H9 (cell line): ENCODE results near the gene CDH13. TPM values are rescaled to one million over a fixed set of nuclear protein-coding genes. Genes with fewer than 3 reads are reported as not detected.

Experiments
- DNase-seq: peaks from one replicate; pipeline ENCODE4 v3.0.0-alpha.2; 2017
- H2AFZ ChIP-seq: one replicate; pipeline ENCODE4 v1.6.1; 2013; ENCODE audit warnings: mild to moderate bottlenecking, low read length, control low read depth, moderate library complexity
- H2AK5ac ChIP-seq: 2 replicates; pipeline ENCODE4 v1.6.1; 2013; ENCODE audit warnings: low read length, control low read depth, mixed read lengths; ENCODE audit not compliant: insufficient read length
- H2BK120ac ChIP-seq: one replicate; pipeline ENCODE4 v1.6.1; 2013; ENCODE audit warnings: low read depth, mild to moderate bottlenecking, low read length, control low read depth, inconsistent platforms; ENCODE audit not compliant: poor library complexity, severe bottlenecking
- H2BK12ac ChIP-seq: 2 replicates; pipeline ENCODE4 v1.6.1; 2013; ENCODE audit warnings: low read length, control low read depth, mixed read lengths, low read depth; ENCODE audit not compliant: insufficient read length
- H2BK15ac ChIP-seq: 2 replicates; pipeline ENCODE4 v1.6.1; 2013; ENCODE audit warnings: low read depth, low read length, control low read depth
- H2BK20ac ChIP-seq: one replicate; pipeline ENCODE4 v1.6.1; 2013; ENCODE audit warnings: low read depth, mild to moderate bottlenecking, low read length, control low read depth, inconsistent platforms; ENCODE audit not compliant: poor library complexity, severe bottlenecking
- H2BK5ac ChIP-seq: 2 replicates; pipeline ENCODE4 v1.6.1; 2013; ENCODE audit warnings: low read length, control low read depth, mixed read lengths; ENCODE audit not compliant: insufficient read length
- H3K14ac ChIP-seq: 2 replicates; pipeline ENCODE4 v1.6.1; 2013; ENCODE audit warnings: low read length, control low read depth; ENCODE audit not compliant: insufficient read depth
- H3K18ac ChIP-seq: 2 replicates; pipeline ENCODE4 v1.6.1; 2013; ENCODE audit warnings: low read depth, mild to moderate bottlenecking, mixed read lengths, low read length, control low read depth; ENCODE audit not compliant: insufficient read length
- H3K23ac ChIP-seq: 2 replicates; pipeline ENCODE4 v1.6.1; 2013; ENCODE audit warnings: low read length, control low read depth, mixed read lengths, low read depth; ENCODE audit not compliant: insufficient read length
- H3K23me2 ChIP-seq: 2 replicates; pipeline ENCODE4 v1.6.1; 2013; ENCODE audit warnings: low read depth, mild to moderate bottlenecking, mixed read lengths, low read length, control low read depth; ENCODE audit not compliant: insufficient read length, poor library complexity, severe bottlenecking
- H3K27ac ChIP-seq: 2 replicates; pipeline ENCODE4 v1.5.1; 2013; ENCODE audit warnings: low read length, control low read depth, mixed read lengths, low read depth; ENCODE audit not compliant: insufficient read length
- H3K27me3 ChIP-seq: 2 replicates; pipeline ENCODE4 v1.6.1; 2013; ENCODE audit warnings: low read length, control low read depth, inconsistent platforms; ENCODE audit not compliant: insufficient read depth
- H3K4ac ChIP-seq: 2 replicates; pipeline ENCODE4 v1.6.1; 2013; ENCODE audit warnings: low read depth, mild to moderate bottlenecking, control low read depth, inconsistent platforms, low read length, moderate library complexity
- H3K4me1 ChIP-seq: 2 replicates; pipeline ENCODE4 v1.6.1; 2013; ENCODE audit warnings: low read length, control low read depth, inconsistent platforms; ENCODE audit not compliant: insufficient read depth
- H3K4me2 ChIP-seq: 2 replicates; pipeline ENCODE4 v1.6.1; 2013; ENCODE audit warnings: low read length, control low read depth, mixed read lengths; ENCODE audit not compliant: insufficient read length, insufficient read depth
- H3K56ac ChIP-seq: 2 replicates; pipeline ENCODE4 v1.6.1; 2013; ENCODE audit warnings: low read depth, mild to moderate bottlenecking, mixed read lengths, low read length, control low read depth; ENCODE audit not compliant: insufficient read length
- H3K79me1 ChIP-seq: 2 replicates; pipeline ENCODE4 v1.6.1; 2013; ENCODE audit warnings: low read depth, mild to moderate bottlenecking, moderate library complexity, low read length, control low read depth, inconsistent platforms; ENCODE audit not compliant: insufficient read depth, poor library complexity, severe bottlenecking
- H3K79me2 ChIP-seq: 2 replicates; pipeline ENCODE4 v1.6.1; 2013; ENCODE audit warnings: low read length, control low read depth, inconsistent platforms; ENCODE audit not compliant: insufficient read depth
- H3K9ac ChIP-seq: 2 replicates; pipeline ENCODE4 v1.6.1; 2013; ENCODE audit warnings: low read length, control low read depth, mixed read lengths; ENCODE audit not compliant: insufficient read length; ENCODE audit errors: extremely low read depth
- H3K9me3 ChIP-seq: one replicate; pipeline ENCODE4 v1.6.1; 2013; ENCODE audit warnings: low read depth, low read length, inconsistent platforms; ENCODE audit not compliant: control insufficient read depth
- H3T11ph ChIP-seq: one replicate; pipeline ENCODE4 v1.6.1; 2013; ENCODE audit warnings: mild to moderate bottlenecking, low read length, control low read depth, inconsistent platforms
- H4K20me1 ChIP-seq: one replicate; pipeline ENCODE4 v1.6.1; 2013; ENCODE audit not compliant: control insufficient read depth, insufficient read length, insufficient read depth
- H4K5ac ChIP-seq: 2 replicates; pipeline ENCODE4 v1.6.1; 2013; ENCODE audit warnings: low read depth, mild to moderate bottlenecking, mixed read lengths, low read length, control low read depth; ENCODE audit not compliant: insufficient read length
- H4K8ac ChIP-seq: replicated peaks from 2 replicates; pipeline ENCODE4 v1.6.1; 2013; ENCODE audit warnings: low read length, control low read depth, mixed read lengths, low read depth; ENCODE audit not compliant: insufficient read length
- H4K91ac ChIP-seq: 2 replicates; pipeline ENCODE4 v1.6.1; 2013; ENCODE audit warnings: low read depth, mild to moderate bottlenecking, moderate library complexity, mixed read lengths, low read length, control low read depth; ENCODE audit not compliant: insufficient read length
- H3K27ac Mint-ChIP-seq, 3 experiments: 2 replicates in 2 of 3; 3 replicates in 1 of 3; pipeline ENCODE4 v1.8.0; 2020 to 2021; ENCODE audit warnings: mixed read lengths in 3 of 3, mild to moderate bottlenecking in 1 of 3, moderate library complexity in 1 of 3
- H3K27me3 Mint-ChIP-seq: 2 replicates; pipeline ENCODE4 v1.8.0; 2021; ENCODE audit warnings: low read depth, mild to moderate bottlenecking, moderate library complexity, mixed read lengths
- H3K36me3 Mint-ChIP-seq, 3 experiments: 2 replicates in 2 of 3; 3 replicates in 1 of 3; pipeline ENCODE4 v1.8.0; 2020 to 2021; ENCODE audit warnings: low read depth in 3 of 3, mixed read lengths in 3 of 3; ENCODE audit not compliant: insufficient read depth in 1 of 3
- H3K4me1 Mint-ChIP-seq, 2 experiments: 2 replicates each; pipeline ENCODE4 v1.8.0; 2020; ENCODE audit warnings: mixed read lengths in 2 of 2
- H3K4me3 Mint-ChIP-seq, 2 experiments: 2 replicates in 1 of 2; 3 replicates in 1 of 2; pipeline ENCODE4 v1.8.0; 2020 to 2021; ENCODE audit warnings: mild to moderate bottlenecking in 2 of 2, mixed read lengths in 2 of 2, moderate library complexity in 1 of 2
- H3K9me3 Mint-ChIP-seq, 2 experiments: 2 replicates in 1 of 2; 3 replicates in 1 of 2; pipeline ENCODE4 v1.8.0; 2020; ENCODE audit warnings: mild to moderate bottlenecking in 2 of 2, mixed read lengths in 2 of 2, moderate library complexity in 1 of 2
- CTCF ChIP-seq: fragments of 200-600 bp; sonication (generic); conservative IDR thresholded peaks from 3 replicates; pipeline ENCODE4 v1.8.0; 2021; ENCODE audit warnings: antibody characterized with exemption, mild to moderate bottlenecking
- WGBS: extraction: QIAGEN DNeasy Blood & Tissue Kit; methylation state at CpG from one replicate; pipeline ENCODE4 v1.1.7; 2013; ENCODE audit warnings: missing lambda C conversion rate, low lambda C conversion rate, mixed read lengths; ENCODE audit not compliant: insufficient read length; ENCODE audit errors: extremely low coverage; 5-methylcytosine and 5-hydroxymethylcytosine counted together
- total RNA-seq: library from RNA; stranded (reverse); gene quantifications from 2 replicates; pipeline ENCODE4 v1.2.1, GENCODE V29; 2021

CDH13 gene
- total RNA-seq, 1 experiment from 2014 or later = 1.5 TPM

GRCh38 chr16:82633964-82634600 is 7.3 kb downstream of the CDH13 start:
- Histone ChIP-seq H3K4me2 (no peak overlapping the region), H3K4me1 (peaks cover 5% of the 10 kb centered on the region), H2AK5ac (no peak overlapping the region), H2BK12ac (no peak overlapping the region), H3K56ac (no peak overlapping the region), H3K9me3 (no peaks in the 10 kb centered on the region), H3K79me2 (no peaks in the 10 kb centered on the region), H3K23me2 (no peaks in the 10 kb centered on the region), H3K79me1 (no peaks in the 10 kb centered on the region), H3K4ac (no peak overlapping the region), H3K23ac (no peak overlapping the region), H3K27me3 (no peaks in the 10 kb centered on the region; the same call in 1 of the 2 replicates), H3K9ac (no peak overlapping the region), H3K14ac (no peak overlapping the region), H4K20me1 (no peaks in the 10 kb centered on the region), H4K91ac (no peak overlapping the region), H2BK5ac (no peak overlapping the region), H2BK120ac (no peak overlapping the region), H2BK20ac (no peak overlapping the region), H2BK15ac (no peak overlapping the region), H4K5ac (no peak overlapping the region), H3K18ac (no peak overlapping the region), H3T11ph (no peak overlapping the region), H3K27ac (no peak overlapping the region), H2AFZ (no peak overlapping the region), H4K8ac (no peak overlapping the region)
- no peak overlapping the region for H3K27ac Mint-ChIP-seq
- no peak overlapping the region for H3K4me3 Mint-ChIP-seq
- H3K4me1 Mint-ChIP-seq = peaks cover 13 to 15% of the 10 kb centered on the region in 2 experiments
- DNase-seq = no peak
- peaks cover 0 to 9% (median 2%) of the 10 kb centered on the region in 3 experiments; a peak in 3 of 7 replicates for H3K36me3 Mint-ChIP-seq
- H3K9me3 Mint-ChIP-seq = peaks cover 4% of the 10 kb centered on the region in 2 experiments; a peak in 2 of 5 replicates
- no CpG with 5 or more reads among the region's 15 CpGs for WGBS
- no peak for TF ChIP-seq CTCF
- H3K27me3 Mint-ChIP-seq = peaks cover 8% of the 10 kb centered on the region
